HepG2 (cell line): ENCODE data around the gene SLC2A2. TPM values are rescaled to one million over a fixed set of nuclear protein-coding genes. Genes with fewer than 3 reads are reported as not detected.

Experiments
- ADNP ChIP-seq: sonication (generic); formaldehyde crosslinking; IDR thresholded peaks from 2 replicates; pipeline ENCODE4 v1.4.0; 2020; ENCODE audit warnings: missing genetic modification reagents
- HNRNPK ChIP-seq: fragments of 200-400 bp; formaldehyde crosslinking; IDR thresholded peaks from 2 replicates; pipeline ENCODE4 v1.6.1; 2018; ENCODE audit warnings: low read length, low read depth, moderate library complexity, mild to moderate bottlenecking; ENCODE audit not compliant: poor library complexity, severe bottlenecking
- KAT8 ChIP-seq: IDR thresholded peaks from 2 replicates; pipeline ENCODE4 v1.6.1; 2016; ENCODE audit warnings: missing genetic modification reagents, missing compliant biosample characterization
- LCORL ChIP-seq, 2 experiments: fragments of 450-650 bp in 1 of 2; sonication (generic) in 1 of 2; formaldehyde crosslinking in 1 of 2; IDR thresholded peaks; 2 replicates each; pipeline versions ENCODE4 v1.5.0 to v1.6.1; 2017 to 2020; ENCODE audit warnings: antibody characterized with exemption in 1 of 2, missing genetic modification reagents in 1 of 2
- MAFG ChIP-seq: sonication (generic); formaldehyde crosslinking; IDR thresholded peaks from 2 replicates; pipeline ENCODE4 v1.5.1; 2020; ENCODE audit warnings: mild to moderate bottlenecking, missing genetic modification reagents
- MAZ ChIP-seq, 2 experiments: sonication (generic) in 1 of 2; formaldehyde crosslinking in 1 of 2; IDR thresholded peaks; 2 replicates each; pipeline versions ENCODE4 v1.5.0 to v1.6.1; 2012 to 2020; ENCODE audit warnings: low read depth in 2 of 2, mild to moderate bottlenecking in 2 of 2, borderline replicate concordance in 1 of 2, improper control_type of control experiment in 1 of 2, low read length in 1 of 2, missing genetic modification reagents in 1 of 2, moderate library complexity in 1 of 2
- NFYB ChIP-seq: sonication (generic); formaldehyde crosslinking; IDR thresholded peaks from 2 replicates; pipeline ENCODE4 v1.4.0; 2020; ENCODE audit warnings: missing genetic modification reagents
- PCBP1 ChIP-seq: fragments of 200-400 bp; formaldehyde crosslinking; IDR thresholded peaks from 2 replicates; pipeline ENCODE4 v1.6.1; 2017; ENCODE audit warnings: mild to moderate bottlenecking, low read depth, low read length, borderline replicate concordance
- PHF20 ChIP-seq: sonication (generic); formaldehyde crosslinking; IDR thresholded peaks from 2 replicates; pipeline ENCODE4 v1.5.0; 2020; ENCODE audit warnings: mild to moderate bottlenecking, missing genetic modification reagents
- POLR2AphosphoS2 ChIP-seq: IDR thresholded peaks from 2 replicates; pipeline ENCODE4 v1.6.1; 2011; ENCODE audit warnings: low read depth, low read length, improper control_type of control experiment
- RORA ChIP-seq: sonication (generic); formaldehyde crosslinking; IDR thresholded peaks from 2 replicates; pipeline ENCODE4 v1.5.0; 2020; ENCODE audit warnings: mild to moderate bottlenecking, missing genetic modification reagents, moderate library complexity
- ZFAT ChIP-seq: sonication (generic); formaldehyde crosslinking; conservative IDR thresholded peaks from 2 replicates; pipeline ENCODE4 v1.8.1; 2023; ENCODE audit warnings: missing genetic modification reagents, inconsistent platforms
- ZFX ChIP-seq: sonication (generic); formaldehyde crosslinking; IDR thresholded peaks from 2 replicates; pipeline ENCODE4 v1.4.0; 2020; ENCODE audit warnings: mild to moderate bottlenecking, low read depth, missing genetic modification reagents, moderate library complexity
- ZNF180 ChIP-seq: sonication (generic); formaldehyde crosslinking; IDR thresholded peaks from 2 replicates; pipeline ENCODE4 v1.4.0; 2020; ENCODE audit warnings: low read depth, missing genetic modification reagents, borderline replicate concordance
- ZNF34 ChIP-seq: sonication (generic); formaldehyde crosslinking; IDR thresholded peaks from 2 replicates; pipeline ENCODE4 v1.4.0; 2020; ENCODE audit warnings: mild to moderate bottlenecking, missing genetic modification reagents, borderline replicate concordance
- ZNF354B ChIP-seq: sonication (generic); formaldehyde crosslinking; IDR thresholded peaks from 2 replicates; pipeline ENCODE4 v1.8.0; 2022; ENCODE audit warnings: mild to moderate bottlenecking, missing genetic modification reagents
- ZNF598 ChIP-seq: sonication (generic); formaldehyde crosslinking; IDR thresholded peaks from 2 replicates; pipeline ENCODE4 v1.5.1; 2020; ENCODE audit warnings: mild to moderate bottlenecking, missing genetic modification reagents, borderline replicate concordance
- ZNF660 ChIP-seq: sonication (generic); formaldehyde crosslinking; IDR thresholded peaks from 2 replicates; pipeline ENCODE4 v1.5.1; 2020; ENCODE audit warnings: mild to moderate bottlenecking, low read depth, missing genetic modification reagents, borderline replicate concordance
- ZNF788 ChIP-seq: sonication (generic); formaldehyde crosslinking; IDR thresholded peaks from 2 replicates; pipeline ENCODE4 v1.5.0; 2020; ENCODE audit warnings: mild to moderate bottlenecking, missing genetic modification reagents, borderline replicate concordance
- ZNF83 ChIP-seq: sonication (generic); formaldehyde crosslinking; IDR thresholded peaks from 2 replicates; pipeline ENCODE4 v1.4.0; 2020; ENCODE audit warnings: missing genetic modification reagents, mild to moderate bottlenecking, borderline replicate concordance
- polyA plus RNA-seq, 8 experiments: library from polyadenylated mRNA; depleted of rRNA in 3 of 8; stranded (reverse) in 7 of 8; unstranded in 1 of 8; fragments of >200 nt; fragmentation: Illumina TruSeq in 4 of 8; extraction: Trizol in 4 of 8; gene quantifications; 2 replicates each; pipeline versions ENCODE4 v1.2.1 to v1.2.3, GENCODE V29; 2011 to 2016; ENCODE audit warnings: low read depth in 4 of 8, missing spikeins in 1 of 8, mixed read lengths in 1 of 8; ENCODE audit not compliant: insufficient read depth in 1 of 8
- total RNA-seq, 5 experiments: library from RNA; depleted of rRNA; stranded (reverse); fragments of >200 nt; fragmentation: Illumina TruSeq; extraction: Trizol; gene quantifications; 2 replicates each; pipeline ENCODE4 v1.2.3, GENCODE V29; 2016; ENCODE audit warnings: low read depth in 1 of 5
- TF ChIP-seq, protein P1 (sequence below): sonication (generic); formaldehyde crosslinking; IDR thresholded peaks from 2 replicates; pipeline ENCODE4 v1.8.1; 2023; ENCODE audit warnings: missing genetic modification reagents, mild to moderate bottlenecking, borderline replicate concordance
- TF ChIP-seq, protein P2 (sequence below): IDR thresholded peaks from 2 replicates; pipeline ENCODE4 v1.6.1; 2016; ENCODE audit warnings: missing genetic modification reagents, missing compliant biosample characterization
- TF ChIP-seq, protein P3 (sequence below): sonication (generic); formaldehyde crosslinking; IDR thresholded peaks from 2 replicates; pipeline ENCODE4 v1.8.0; 2022; ENCODE audit warnings: mild to moderate bottlenecking, missing genetic modification reagents
- TF ChIP-seq, protein P4 (sequence below), 2 experiments: sonication (generic) in 1 of 2; formaldehyde crosslinking in 1 of 2; IDR thresholded peaks; 2 replicates each; pipeline versions ENCODE4 v1.4.0 to v1.6.1; 2018 to 2020; ENCODE audit warnings: missing genetic modification reagents in 2 of 2, borderline replicate concordance in 1 of 2, low read depth in 1 of 2, mild to moderate bottlenecking in 1 of 2, missing biosample characterization in 1 of 2

SLC2A2 gene
- total and polyA plus RNA-seq, 2 of the 13 experiments (the other 11 are each of a cell fraction or from before 2014, with no cell fraction given), result 19.5 to 23.2 TPM

DNA sequence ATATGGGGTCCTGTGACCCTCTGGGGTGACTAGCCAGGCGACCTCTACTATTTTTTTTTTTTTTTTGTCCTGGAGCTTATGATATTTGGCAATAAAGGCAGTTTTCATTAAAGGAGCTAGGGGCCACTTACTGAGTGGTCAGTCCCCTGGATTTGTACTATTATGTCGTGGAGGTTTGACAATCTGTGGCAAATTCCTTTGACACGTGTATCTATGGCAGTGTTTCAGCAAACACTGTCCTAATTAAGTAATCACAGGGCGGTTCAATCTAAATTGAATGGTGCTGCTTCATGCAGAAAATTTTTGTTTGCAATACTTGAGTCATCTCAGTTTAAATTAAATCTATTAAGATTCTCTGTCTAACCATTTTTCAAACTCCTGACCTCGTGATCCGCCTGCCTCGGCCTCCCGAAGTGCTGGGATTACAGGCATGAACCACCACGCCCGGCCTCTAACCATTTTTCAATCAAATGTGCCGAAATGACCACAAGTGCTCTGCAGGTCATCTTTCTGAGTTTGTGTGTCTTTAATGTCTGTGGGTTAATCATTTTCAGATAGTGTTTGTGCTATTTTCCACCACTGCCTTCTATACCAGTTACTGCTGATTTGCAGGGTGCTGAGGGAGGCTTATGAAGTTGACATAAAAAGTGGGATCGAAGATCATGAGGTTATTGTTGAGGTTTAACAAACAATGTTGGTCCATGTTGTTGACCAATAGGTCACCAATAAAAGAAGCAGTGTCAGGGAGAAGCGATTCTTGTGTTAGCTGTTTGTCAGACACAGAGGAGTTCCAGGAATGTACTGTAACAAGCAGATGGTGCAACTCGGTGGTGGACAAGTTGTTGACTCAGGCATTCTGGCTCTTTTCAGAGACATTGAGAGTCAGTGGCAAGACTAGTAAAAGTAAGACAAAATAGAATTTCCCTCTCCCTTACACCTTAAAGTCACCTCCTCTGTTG is 18.6 kb upstream of the SLC2A2 start (continued):
- TF ChIP-seq ZFX (peak; percentile 61), NFYB (CRISPR knock-in tag) (no peak), ZNF34 (CRISPR knock-in tag) (no peak; the same call in 1 of the 2 replicates), KAT8 (CRISPR knock-in tag) (peak; percentile 88; the same call in 1 of the 2 replicates), RORA (CRISPR knock-in tag) (no peak), ZNF660 (CRISPR knock-in tag) (no peak), ZNF598 (no peak), PHF20 (CRISPR knock-in tag) (no peak), LCORL (IDR thresholded peaks at IDR 0.05) (no peak), LCORL (CRISPR knock-in tag; IDR thresholded peaks at IDR 0.05) (peak; percentile 96), ZNF83 (CRISPR knock-in tag) (no peak), ZNF180 (no peak), HNRNPK (no peak), ZNF788 (CRISPR knock-in tag) (peak; percentile 72), ADNP (CRISPR knock-in tag) (no peak), PCBP1 (no peak), MAZ (IDR thresholded peaks at IDR 0.05; ENCODE audit: borderline replicate concordance, low read depth, low read length) (no peak), MAZ (CRISPR knock-in tag; IDR thresholded peaks at IDR 0.05; ENCODE audit: low read depth) (peak; percentile 82), POLR2AphosphoS2 (no peak), ZNF354B (CRISPR knock-in tag) (no peak), ZFAT (no peak), MAFG (CRISPR knock-in tag) (no peak; the same call in 1 of the 2 replicates)
- TF ChIP-seq, protein P1, sequence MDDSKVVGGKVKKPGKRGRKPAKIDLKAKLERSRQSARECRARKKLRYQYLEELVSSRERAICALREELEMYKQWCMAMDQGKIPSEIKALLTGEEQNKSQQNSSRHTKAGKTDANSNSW, result no peak
- TF ChIP-seq, protein P2, sequence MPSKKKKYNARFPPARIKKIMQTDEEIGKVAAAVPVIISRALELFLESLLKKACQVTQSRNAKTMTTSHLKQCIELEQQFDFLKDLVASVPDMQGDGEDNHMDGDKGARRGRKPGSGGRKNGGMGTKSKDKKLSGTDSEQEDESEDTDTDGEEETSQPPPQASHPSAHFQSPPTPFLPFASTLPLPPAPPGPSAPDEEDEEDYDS (CRISPR knock-in tag), result no peak; the same call in none of the 2 replicates
- TF ChIP-seq, protein P3, sequence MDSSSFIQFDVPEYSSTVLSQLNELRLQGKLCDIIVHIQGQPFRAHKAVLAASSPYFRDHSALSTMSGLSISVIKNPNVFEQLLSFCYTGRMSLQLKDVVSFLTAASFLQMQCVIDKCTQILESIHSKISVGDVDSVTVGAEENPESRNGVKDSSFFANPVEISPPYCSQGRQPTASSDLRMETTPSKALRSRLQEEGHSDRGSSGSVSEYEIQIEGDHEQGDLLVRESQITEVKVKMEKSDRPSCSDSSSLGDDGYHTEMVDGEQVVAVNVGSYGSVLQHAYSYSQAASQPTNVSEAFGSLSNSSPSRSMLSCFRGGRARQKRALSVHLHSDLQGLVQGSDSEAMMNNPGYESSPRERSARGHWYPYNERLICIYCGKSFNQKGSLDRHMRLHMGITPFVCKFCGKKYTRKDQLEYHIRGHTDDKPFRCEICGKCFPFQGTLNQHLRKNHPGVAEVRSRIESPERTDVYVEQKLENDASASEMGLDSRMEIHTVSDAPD (CRISPR knock-in tag), result peak; percentile 97
- TF ChIP-seq, protein P4, sequence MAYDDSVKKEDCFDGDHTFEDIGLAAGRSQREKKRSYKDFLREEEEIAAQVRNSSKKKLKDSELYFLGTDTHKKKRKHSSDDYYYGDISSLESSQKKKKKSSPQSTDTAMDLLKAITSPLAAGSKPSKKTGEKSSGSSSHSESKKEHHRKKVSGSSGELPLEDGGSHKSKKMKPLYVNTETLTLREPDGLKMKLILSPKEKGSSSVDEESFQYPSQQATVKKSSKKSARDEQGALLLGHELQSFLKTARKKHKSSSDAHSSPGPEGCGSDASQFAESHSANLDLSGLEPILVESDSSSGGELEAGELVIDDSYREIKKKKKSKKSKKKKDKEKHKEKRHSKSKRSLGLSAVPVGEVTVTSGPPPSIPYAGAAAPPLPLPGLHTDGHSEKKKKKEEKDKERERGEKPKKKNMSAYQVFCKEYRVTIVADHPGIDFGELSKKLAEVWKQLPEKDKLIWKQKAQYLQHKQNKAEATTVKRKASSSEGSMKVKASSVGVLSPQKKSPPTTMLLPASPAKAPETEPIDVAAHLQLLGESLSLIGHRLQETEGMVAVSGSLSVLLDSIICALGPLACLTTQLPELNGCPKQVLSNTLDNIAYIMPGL (CRISPR knock-in tag; IDR thresholded peaks at IDR 0.05; ENCODE audit: borderline replicate concordance in 1 of 2, low read depth in 1 of 2), result peak in 1 of 2 experiments; percentile 40; a peak in 1 of 4 replicates
